PC-9 (cell line): Measurements from ENCODE around the gene SMIM7.

Source experiments
- EZH2 ChIP-seq: fragments of 200-600 bp; sonication (generic); IDR thresholded peaks from 2 replicates; pipeline ENCODE4 v1.8.0; 2017; ENCODE audit warnings: antibody characterized with exemption, low read depth
- TF ChIP-seq, protein P1 (sequence below): fragments of 200-600 bp; sonication (generic); conservative IDR thresholded peaks from 2 replicates; pipeline ENCODE4 v1.6.1; 2017; ENCODE audit warnings: mixed run types, antibody characterized with exemption, mild to moderate bottlenecking, moderate library complexity

- TF ChIP-seq, protein P1, sequence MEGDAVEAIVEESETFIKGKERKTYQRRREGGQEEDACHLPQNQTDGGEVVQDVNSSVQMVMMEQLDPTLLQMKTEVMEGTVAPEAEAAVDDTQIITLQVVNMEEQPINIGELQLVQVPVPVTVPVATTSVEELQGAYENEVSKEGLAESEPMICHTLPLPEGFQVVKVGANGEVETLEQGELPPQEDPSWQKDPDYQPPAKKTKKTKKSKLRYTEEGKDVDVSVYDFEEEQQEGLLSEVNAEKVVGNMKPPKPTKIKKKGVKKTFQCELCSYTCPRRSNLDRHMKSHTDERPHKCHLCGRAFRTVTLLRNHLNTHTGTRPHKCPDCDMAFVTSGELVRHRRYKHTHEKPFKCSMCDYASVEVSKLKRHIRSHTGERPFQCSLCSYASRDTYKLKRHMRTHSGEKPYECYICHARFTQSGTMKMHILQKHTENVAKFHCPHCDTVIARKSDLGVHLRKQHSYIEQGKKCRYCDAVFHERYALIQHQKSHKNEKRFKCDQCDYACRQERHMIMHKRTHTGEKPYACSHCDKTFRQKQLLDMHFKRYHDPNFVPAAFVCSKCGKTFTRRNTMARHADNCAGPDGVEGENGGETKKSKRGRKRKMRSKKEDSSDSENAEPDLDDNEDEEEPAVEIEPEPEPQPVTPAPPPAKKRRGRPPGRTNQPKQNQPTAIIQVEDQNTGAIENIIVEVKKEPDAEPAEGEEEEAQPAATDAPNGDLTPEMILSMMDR, result no peak
- TF ChIP-seq EZH2, result no peak
Observed at GRCh38 chr19:16605553-16605994, 54.4 kb downstream of the SMIM7 start.
